Type B pancreatic cell (in vitro differentiated cells): Measurements from ENCODE around the gene PLPP4. TPM values are rescaled to one million over a fixed set of nuclear protein-coding genes. Genes with fewer than 3 reads are reported as not detected.

Experiments
- DNase-seq: peaks from one replicate; pipeline ENCODE4 v3.0.0; 2021; ENCODE audit warnings: mixed read lengths; ENCODE audit not compliant: unreplicated experiment; ENCODE audit errors: extremely low spot score
- H3K27ac Mint-ChIP-seq: 2 replicates; pipeline ENCODE4 v1.8.0; 2021; ENCODE audit warnings: mild to moderate bottlenecking, mixed read lengths
- H3K27me3 Mint-ChIP-seq: 2 replicates; pipeline ENCODE4 v1.8.0; 2021; ENCODE audit warnings: mixed read lengths
- H3K36me3 Mint-ChIP-seq: 2 replicates; pipeline ENCODE4 v1.8.0; 2021; ENCODE audit warnings: mixed read lengths
- H3K4me1 Mint-ChIP-seq: one replicate; pipeline ENCODE4 v1.8.0; 2021; ENCODE audit warnings: mixed read lengths; ENCODE audit not compliant: unreplicated experiment
- H3K4me3 Mint-ChIP-seq: 2 replicates; pipeline ENCODE4 v1.8.0; 2021; ENCODE audit warnings: mild to moderate bottlenecking, mixed read lengths
- H3K9me3 Mint-ChIP-seq: 2 replicates; pipeline ENCODE4 v1.8.0; 2021; ENCODE audit warnings: mixed read lengths
- CTCF ChIP-seq: fragments of 200-600 bp; sonication (generic); conservative IDR thresholded peaks from 2 replicates; pipeline ENCODE4 v1.5.0; 2021; ENCODE audit warnings: antibody characterized with exemption, mild to moderate bottlenecking
- total RNA-seq: library from RNA; stranded (reverse); gene quantifications from 2 replicates; pipeline ENCODE4 v1.2.1, GENCODE V29; 2021; ENCODE audit warnings: low replicate concordance

Gene PLPP4
- total RNA-seq, 1 donor from 2014 or later = 4.4 TPM

- H3K4me1 Mint-ChIP-seq = no peaks in the 10 kb centered on the region
Measured at GRCh38 chr10:120505056-120505455, 48.0 kb downstream of the PLPP4 start.

GRCh38 chr10:120505866-120506265, 48.8 kb downstream of the PLPP4 start:
- Mint-ChIP-seq H3K4me3 (no peak overlapping the region), H3K4me1 (no peaks in the 10 kb centered on the region), H3K36me3 (no peaks in the 10 kb centered on the region), H3K27ac (no peak overlapping the region), H3K27me3 (peaks cover 4% of the 10 kb centered on the region), H3K9me3 (no peaks in the 10 kb centered on the region)
- DNase-seq = no peak
- no peak for TF ChIP-seq CTCF

More at GRCh38 chr10:120505056-120505455, 48.0 kb downstream of the PLPP4 start:
- no peak overlapping the region for H3K27ac Mint-ChIP-seq
- no peaks in the 10 kb centered on the region for H3K9me3 Mint-ChIP-seq
- DNase-seq = no peak
- H3K36me3 Mint-ChIP-seq = no peaks in the 10 kb centered on the region
- H3K4me3 Mint-ChIP-seq = no peak overlapping the region
- no peak for TF ChIP-seq CTCF
- H3K27me3 Mint-ChIP-seq = peaks cover 5% of the 10 kb centered on the region

- no peak for DNase-seq
- Mint-ChIP-seq H3K4me1 (no peaks in the 10 kb centered on the region), H3K4me3 (no peak overlapping the region), H3K36me3 (no peaks in the 10 kb centered on the region), H3K27ac (no peak overlapping the region), H3K27me3 (peaks cover 4% of the 10 kb centered on the region), H3K9me3 (no peaks in the 10 kb centered on the region)
- TF ChIP-seq CTCF = no peak
Measured at GRCh38 chr10:120506674-120507073, 49.6 kb downstream of the PLPP4 start.

- Mint-ChIP-seq H3K4me1 (no peaks in the 10 kb centered on the region), H3K4me3 (no peak overlapping the region), H3K27me3 (peaks cover 4% of the 10 kb centered on the region), H3K27ac (no peak overlapping the region), H3K9me3 (no peaks in the 10 kb centered on the region), H3K36me3 (no peaks in the 10 kb centered on the region)
- no peak for DNase-seq
- TF ChIP-seq CTCF = no peak
Measured at GRCh38 chr10:120507175-120507574, 50.1 kb downstream of the PLPP4 start.

- peaks cover 4% of the 10 kb centered on the region for H3K27me3 Mint-ChIP-seq
- no peaks in the 10 kb centered on the region for H3K4me1 Mint-ChIP-seq
- TF ChIP-seq CTCF = no peak
- H3K36me3 Mint-ChIP-seq = no peaks in the 10 kb centered on the region
- H3K27ac Mint-ChIP-seq = no peak overlapping the region
- no peak overlapping the region for H3K4me3 Mint-ChIP-seq
- DNase-seq = no peak
- H3K9me3 Mint-ChIP-seq = no peaks in the 10 kb centered on the region
Measured at GRCh38 chr10:120507651-120508050, 50.6 kb downstream of the PLPP4 start.

GRCh38 chr10:120508393-120508792, 51.4 kb downstream of the PLPP4 start:
- no peak for TF ChIP-seq CTCF
- Mint-ChIP-seq H3K27ac (no peak overlapping the region), H3K27me3 (peaks cover 5% of the 10 kb centered on the region), H3K4me1 (no peaks in the 10 kb centered on the region), H3K36me3 (no peaks in the 10 kb centered on the region), H3K9me3 (no peaks in the 10 kb centered on the region), H3K4me3 (no peak overlapping the region)
- DNase-seq = no peak
